LNCAP (cell line): ENCODE results near the gene FHOD3.

ENCODE experiments used
- TF ChIP-seq, protein P1 (sequence below): fragments of 450-650 bp; IDR thresholded peaks from 2 replicates; pipeline ENCODE4 v1.5.1; 2017; ENCODE audit warnings: mild to moderate bottlenecking

The FHOD3 gene

GRCh38 chr18:36325846-36326245 lies 28.3 kb downstream of the FHOD3 start:
- TF ChIP-seq, protein P1, sequence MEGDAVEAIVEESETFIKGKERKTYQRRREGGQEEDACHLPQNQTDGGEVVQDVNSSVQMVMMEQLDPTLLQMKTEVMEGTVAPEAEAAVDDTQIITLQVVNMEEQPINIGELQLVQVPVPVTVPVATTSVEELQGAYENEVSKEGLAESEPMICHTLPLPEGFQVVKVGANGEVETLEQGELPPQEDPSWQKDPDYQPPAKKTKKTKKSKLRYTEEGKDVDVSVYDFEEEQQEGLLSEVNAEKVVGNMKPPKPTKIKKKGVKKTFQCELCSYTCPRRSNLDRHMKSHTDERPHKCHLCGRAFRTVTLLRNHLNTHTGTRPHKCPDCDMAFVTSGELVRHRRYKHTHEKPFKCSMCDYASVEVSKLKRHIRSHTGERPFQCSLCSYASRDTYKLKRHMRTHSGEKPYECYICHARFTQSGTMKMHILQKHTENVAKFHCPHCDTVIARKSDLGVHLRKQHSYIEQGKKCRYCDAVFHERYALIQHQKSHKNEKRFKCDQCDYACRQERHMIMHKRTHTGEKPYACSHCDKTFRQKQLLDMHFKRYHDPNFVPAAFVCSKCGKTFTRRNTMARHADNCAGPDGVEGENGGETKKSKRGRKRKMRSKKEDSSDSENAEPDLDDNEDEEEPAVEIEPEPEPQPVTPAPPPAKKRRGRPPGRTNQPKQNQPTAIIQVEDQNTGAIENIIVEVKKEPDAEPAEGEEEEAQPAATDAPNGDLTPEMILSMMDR: no peak

- TF ChIP-seq, protein P1: no peak
Observed at GRCh38 chr18:36326771-36327170, 29.3 kb downstream of the FHOD3 start.

DNA sequence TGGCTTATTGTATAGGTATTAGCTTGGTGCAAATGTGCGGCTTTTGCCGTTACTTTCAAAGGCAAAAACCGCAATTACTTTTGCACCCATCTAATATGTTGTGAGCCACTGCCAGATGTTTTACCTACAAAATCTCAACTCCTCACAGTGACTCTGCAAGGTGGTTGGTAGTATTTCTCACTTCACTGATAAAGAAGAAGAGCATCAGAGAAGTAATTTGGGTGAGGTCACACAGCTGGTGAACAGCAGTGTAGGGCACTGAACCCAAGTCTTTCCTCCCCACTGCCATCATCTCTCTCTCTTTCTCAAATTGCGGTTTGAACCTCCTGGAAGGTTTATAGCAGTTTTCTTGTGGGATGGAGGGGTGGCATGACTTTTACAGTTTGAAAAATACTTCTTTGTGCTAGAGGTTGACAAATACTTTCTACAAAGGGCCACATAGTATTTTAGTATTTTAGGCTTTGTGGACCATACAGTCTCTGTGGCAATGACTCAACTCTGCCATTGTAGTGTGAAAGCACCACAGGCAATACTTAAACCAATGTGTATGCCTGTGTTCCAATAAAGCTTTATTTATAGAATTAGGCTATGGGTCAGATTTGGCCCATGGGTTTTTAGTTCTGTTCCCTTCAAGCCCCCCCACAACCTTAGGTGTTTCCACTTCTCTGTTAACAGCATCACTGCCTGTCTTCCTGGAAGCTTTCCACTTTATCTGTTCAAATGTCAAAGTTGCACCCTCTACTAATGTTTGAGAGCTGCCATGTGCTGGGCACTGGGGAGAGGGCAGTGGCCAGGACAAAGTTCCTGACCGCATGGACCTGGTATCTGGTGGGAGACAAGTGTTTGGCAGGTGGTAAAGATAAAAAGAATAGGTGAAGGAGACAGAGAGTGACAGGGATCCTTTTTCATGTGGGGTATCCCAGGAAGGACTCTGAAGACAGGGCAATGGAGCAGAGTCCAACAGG lies 30.1 kb downstream of the FHOD3 start:
- TF ChIP-seq, protein P1: no peak

- TF ChIP-seq, protein P1: no peak
Observed at GRCh38 chr18:36328385-36328858, 30.9 kb downstream of the FHOD3 start.

- TF ChIP-seq, protein P1: no peak
Observed at GRCh38 chr18:36328916-36329315, 31.4 kb downstream of the FHOD3 start.

GRCh38 chr18:36329684-36330434 lies 32.3 kb downstream of the FHOD3 start:
- TF ChIP-seq, protein P1: no peak

- TF ChIP-seq, protein P1: no peak
Observed at GRCh38 chr18:36330435-36331052, 33.0 kb downstream of the FHOD3 start.
